ENCODE results near the gene KRTAP5-3.

The KRTAP5-3 gene

DNA sequence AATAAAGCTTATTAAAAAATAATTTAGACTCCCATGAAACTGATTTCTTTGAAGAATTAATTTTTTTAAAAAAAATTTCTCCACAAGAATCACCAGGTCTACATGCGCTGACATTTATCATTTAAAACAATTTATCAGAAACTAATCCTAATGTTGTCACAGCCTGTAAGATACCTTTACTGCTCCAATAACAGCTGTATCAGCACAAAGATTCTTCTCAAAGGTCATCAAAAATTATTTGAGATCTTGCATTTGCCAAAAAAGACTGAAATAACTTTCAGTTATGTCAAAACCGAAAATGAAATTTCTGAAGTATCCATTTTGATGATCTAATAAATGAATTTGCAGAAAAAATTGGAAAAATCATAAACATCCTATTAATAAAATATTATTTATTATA is 29.4 kb upstream of the KRTAP5-3 start:
- in situ Hi-C loops (cut with HindIII; ENCODE audit: low sequenced_read_pairs) = loop anchor here (10.0 kb wide), 3 partner anchors 103 to 457 kb away; no protein-coding TSS in a partner anchor
- H3K4me3 ChIP-seq (ENCODE audit: low read depth, low read length) = no peak overlapping the region
- TF ChIP-seq, protein P1, sequence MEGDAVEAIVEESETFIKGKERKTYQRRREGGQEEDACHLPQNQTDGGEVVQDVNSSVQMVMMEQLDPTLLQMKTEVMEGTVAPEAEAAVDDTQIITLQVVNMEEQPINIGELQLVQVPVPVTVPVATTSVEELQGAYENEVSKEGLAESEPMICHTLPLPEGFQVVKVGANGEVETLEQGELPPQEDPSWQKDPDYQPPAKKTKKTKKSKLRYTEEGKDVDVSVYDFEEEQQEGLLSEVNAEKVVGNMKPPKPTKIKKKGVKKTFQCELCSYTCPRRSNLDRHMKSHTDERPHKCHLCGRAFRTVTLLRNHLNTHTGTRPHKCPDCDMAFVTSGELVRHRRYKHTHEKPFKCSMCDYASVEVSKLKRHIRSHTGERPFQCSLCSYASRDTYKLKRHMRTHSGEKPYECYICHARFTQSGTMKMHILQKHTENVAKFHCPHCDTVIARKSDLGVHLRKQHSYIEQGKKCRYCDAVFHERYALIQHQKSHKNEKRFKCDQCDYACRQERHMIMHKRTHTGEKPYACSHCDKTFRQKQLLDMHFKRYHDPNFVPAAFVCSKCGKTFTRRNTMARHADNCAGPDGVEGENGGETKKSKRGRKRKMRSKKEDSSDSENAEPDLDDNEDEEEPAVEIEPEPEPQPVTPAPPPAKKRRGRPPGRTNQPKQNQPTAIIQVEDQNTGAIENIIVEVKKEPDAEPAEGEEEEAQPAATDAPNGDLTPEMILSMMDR (IDR thresholded peaks at IDR 0.05; ENCODE audit: low read depth, low read length, missing control alignments) = no peak
- no peak for DNase-seq (ENCODE audit: low read depth)

DNA sequence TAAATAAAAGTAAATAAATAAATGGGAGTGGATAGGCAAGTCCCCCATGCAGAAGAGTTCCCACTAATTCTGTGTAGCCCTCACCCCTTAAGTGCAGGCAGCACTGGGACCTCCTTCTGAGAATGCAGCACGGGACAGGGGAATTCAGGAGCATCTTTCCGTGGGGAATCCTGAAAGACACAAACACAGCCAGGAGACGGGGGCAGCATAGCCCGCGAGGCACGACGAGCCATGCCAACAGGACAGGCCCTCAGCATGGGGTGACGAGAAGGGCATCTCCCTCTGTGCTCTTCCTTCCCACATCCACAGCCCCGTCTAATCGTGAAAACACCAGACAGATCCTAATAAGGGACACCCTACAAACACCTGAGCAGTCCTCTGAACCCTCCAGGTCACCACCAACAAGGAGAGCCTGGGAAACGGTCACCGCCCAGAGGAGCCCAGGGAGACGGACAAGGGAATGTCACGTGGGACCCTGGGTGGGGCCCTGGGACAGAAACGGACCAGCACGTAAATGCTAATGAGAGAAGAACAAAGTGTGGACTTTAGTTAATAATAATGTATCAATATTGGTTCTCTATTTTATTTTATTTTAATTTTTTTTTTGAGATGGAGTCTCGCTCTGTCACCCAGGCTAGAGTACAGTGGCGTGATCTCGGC is 28.2 kb upstream of the KRTAP5-3 start:
- no peak overlapping the region for H3K4me3 ChIP-seq (ENCODE audit: low read depth, low read length)
- DNase-seq (ENCODE audit: low read depth) = no peak
- TF ChIP-seq, protein P1 (IDR thresholded peaks at IDR 0.05; ENCODE audit: low read depth, low read length, missing control alignments) = no peak
- in situ Hi-C loops (cut with HindIII; ENCODE audit: low sequenced_read_pairs) = loop anchor here (10.0 kb wide), 3 partner anchors 102 to 458 kb away; no protein-coding TSS in a partner anchor

DNA sequence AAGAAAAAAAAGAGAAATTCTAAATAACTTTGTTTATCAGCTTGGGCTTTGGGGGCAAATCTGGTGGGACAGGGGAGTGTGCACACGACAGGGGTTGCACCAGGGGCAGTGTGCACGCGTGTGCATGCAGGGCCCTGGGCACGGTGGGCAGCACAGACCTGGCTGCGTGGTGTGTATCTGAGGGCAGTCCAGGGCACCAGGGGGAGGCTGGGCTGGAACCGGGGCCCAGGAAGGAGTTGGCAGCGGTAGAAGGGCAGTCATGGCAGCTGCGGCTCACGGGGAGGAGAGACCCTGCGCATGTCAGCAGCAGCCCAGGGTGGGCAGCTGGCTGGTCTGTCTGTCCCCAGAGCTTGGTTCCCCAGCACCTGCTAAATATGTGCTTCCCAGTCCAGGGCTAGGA is 25.6 kb upstream of the KRTAP5-3 start:
- no peak overlapping the region for H3K4me3 ChIP-seq (ENCODE audit: low read depth, low read length)
- in situ Hi-C loops (cut with HindIII; ENCODE audit: low sequenced_read_pairs) = loop anchor here (10.0 kb wide), 3 partner anchors 99 to 461 kb away; no protein-coding TSS in a partner anchor
- DNase-seq (ENCODE audit: low read depth) = no peak
- TF ChIP-seq, protein P1 (IDR thresholded peaks at IDR 0.05; ENCODE audit: low read depth, low read length, missing control alignments) = no peak

DNA sequence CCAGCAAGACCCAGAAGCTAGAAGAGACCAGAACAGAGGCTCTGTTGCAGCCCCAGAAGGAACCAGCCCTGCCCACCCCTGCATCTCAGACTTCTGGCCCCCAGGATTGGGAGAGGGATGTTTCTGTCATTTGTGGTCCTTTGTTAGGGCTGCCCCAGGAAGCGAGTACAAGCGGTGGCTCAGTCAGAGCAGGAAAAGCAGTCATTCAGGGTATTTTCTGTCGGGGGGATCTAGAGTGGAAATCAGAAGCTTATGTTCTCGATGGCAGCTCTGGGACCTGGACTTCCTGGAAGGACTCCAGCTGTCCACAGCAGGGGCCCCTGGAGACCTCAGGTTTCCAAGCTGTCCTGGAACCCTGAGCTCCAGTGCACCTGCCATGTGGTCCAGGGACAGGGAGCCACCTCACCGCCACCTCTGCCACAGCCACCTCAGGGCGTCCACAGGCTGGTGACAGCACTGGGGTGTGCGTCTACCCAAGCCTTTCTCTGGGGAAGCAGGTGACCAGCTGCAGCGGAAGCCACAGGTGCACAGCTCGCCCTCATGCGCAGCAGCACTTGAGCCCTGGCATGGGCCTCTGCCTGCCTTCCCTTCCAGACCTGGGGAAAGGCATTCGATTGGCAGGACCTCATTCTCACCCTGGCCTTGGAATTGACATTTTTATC is 23.9 kb upstream of the KRTAP5-3 start:
- TF ChIP-seq, protein P1 (IDR thresholded peaks at IDR 0.05; ENCODE audit: low read depth, low read length, missing control alignments) = no peak
- in situ Hi-C loops (cut with HindIII; ENCODE audit: low sequenced_read_pairs) = loop anchor here (10.0 kb wide), 3 partner anchors 97 to 463 kb away; no protein-coding TSS in a partner anchor
- no peak for DNase-seq (ENCODE audit: low read depth)
- H3K4me3 ChIP-seq (ENCODE audit: low read depth, low read length) = no peak overlapping the region

DNA sequence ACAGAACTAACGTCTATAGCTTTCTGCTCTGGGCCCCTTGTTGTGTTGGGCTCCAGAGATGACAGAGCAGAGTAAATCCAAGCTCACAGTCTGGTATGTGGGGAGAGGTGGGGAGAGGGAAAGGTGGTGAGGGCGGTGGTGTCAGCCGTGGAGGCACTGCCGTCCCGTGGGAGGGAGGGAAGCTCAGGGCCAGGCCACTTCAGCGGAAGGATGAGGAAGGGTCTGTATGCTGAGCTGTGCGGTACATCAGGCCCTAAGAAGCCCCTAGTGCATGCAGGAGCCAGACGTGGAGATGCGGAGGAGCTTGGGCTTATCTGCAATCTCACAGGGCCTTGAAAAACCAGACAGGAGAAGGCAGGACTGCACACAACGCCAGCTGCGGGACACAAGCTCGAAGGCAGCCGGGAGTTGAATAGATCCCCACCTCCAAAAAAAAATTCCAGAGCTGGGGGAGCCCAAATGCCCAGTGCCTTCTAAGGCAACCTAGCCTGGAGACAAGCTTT is 22.9 kb upstream of the KRTAP5-3 start:
- TF ChIP-seq, protein P1 (IDR thresholded peaks at IDR 0.05; ENCODE audit: low read depth, low read length, missing control alignments) = no peak
- H3K4me3 ChIP-seq (ENCODE audit: low read depth, low read length) = no peak overlapping the region
- in situ Hi-C loops (cut with HindIII; ENCODE audit: low sequenced_read_pairs) = loop anchor here (10.0 kb wide), 3 partner anchors 96 to 464 kb away; no protein-coding TSS in a partner anchor
- no peak for DNase-seq (ENCODE audit: low read depth)

DNA sequence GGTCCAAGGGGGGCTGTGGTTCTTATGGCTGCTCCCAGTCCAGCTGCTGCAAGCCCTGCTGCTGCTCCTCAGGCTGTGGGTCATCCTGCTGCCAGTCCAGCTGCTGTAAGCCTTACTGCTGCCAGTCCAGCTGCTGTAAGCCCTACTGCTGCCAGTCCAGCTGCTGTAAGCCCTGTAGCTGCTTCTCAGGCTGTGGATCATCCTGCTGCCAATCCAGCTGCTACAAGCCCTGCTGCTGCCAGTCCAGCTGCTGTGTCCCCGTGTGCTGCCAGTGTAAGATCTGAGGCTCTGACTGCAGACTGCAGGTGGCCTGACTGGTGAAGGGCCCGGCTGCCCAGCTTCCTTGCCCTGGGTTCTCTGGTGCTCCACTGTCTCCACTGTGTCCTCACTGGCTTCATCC is 22.0 kb upstream of the KRTAP5-3 start:
- TF ChIP-seq, protein P1 (IDR thresholded peaks at IDR 0.05; ENCODE audit: low read depth, low read length, missing control alignments) = no peak
- in situ Hi-C loops (cut with HindIII; ENCODE audit: low sequenced_read_pairs) = loop anchor here (10.0 kb wide), 3 partner anchors 95 to 465 kb away; no protein-coding TSS in a partner anchor
- no peak for DNase-seq (ENCODE audit: low read depth)
- H3K4me3 ChIP-seq (ENCODE audit: low read depth, low read length) = no peak overlapping the region

Measured in astrocyte of the cerebellum (primary cell).